Astrocyte of the hippocampus (primary cell): ENCODE data around the gene MOB2.

Experiments used
- DNase-seq: peaks from one replicate; pipeline ENCODE4 v3.0.0; 2011; ENCODE audit warnings: low read depth, low spot score

Gene MOB2

GRCh38 chr11:1486054-1486825, at the start of gene MOB2:
Gene MOB2 (minus strand): TSS chr11:1486779. CDS start chr11:1486556, 223 bp downstream.
- peak; percentile 50 for DNase-seq

- peak; percentile 55 for DNase-seq
These were observed 48.1 kb upstream of the MOB2 start for GRCh38 chr11:1534682-1535081.

- DNase-seq: no peak
These were observed 47.6 kb upstream of the MOB2 start for GRCh38 chr11:1534171-1534570.

GRCh38 chr11:1533342-1533725, 46.8 kb upstream of the MOB2 start:
- DNase-seq: no peak

GRCh38 chr11:1532606-1533341, 46.2 kb upstream of the MOB2 start:
- DNase-seq: peak; percentile 65

GRCh38 chr11:1532014-1532586, 45.5 kb upstream of the MOB2 start:
- peak; percentile 23 for DNase-seq

GRCh38 chr11:1531449-1532013, 45.0 kb upstream of the MOB2 start:
- no peak for DNase-seq

GRCh38 chr11:1530686-1531448, 44.3 kb upstream of the MOB2 start:
- no peak for DNase-seq

- DNase-seq: no peak
These were observed 43.2 kb upstream of the MOB2 start for GRCh38 chr11:1529774-1530173.

GRCh38 chr11:1529286-1529685, 42.7 kb upstream of the MOB2 start:
- DNase-seq: no peak

GRCh38 chr11:1528710-1529109, 42.1 kb upstream of the MOB2 start:
- DNase-seq: no peak

GRCh38 chr11:1526785-1527184, 40.2 kb upstream of the MOB2 start:
- DNase-seq: no peak

GRCh38 chr11:1523779-1524178, 37.2 kb upstream of the MOB2 start:
- DNase-seq: no peak

GRCh38 chr11:1523077-1523476, 36.5 kb upstream of the MOB2 start:
- no peak for DNase-seq

GRCh38 chr11:1522081-1522424, 35.5 kb upstream of the MOB2 start:
- no peak for DNase-seq

GRCh38 chr11:1521382-1522080, 35.0 kb upstream of the MOB2 start:
- no peak for DNase-seq

GRCh38 chr11:1520663-1521267, 34.2 kb upstream of the MOB2 start:
- DNase-seq: no peak

GRCh38 chr11:1520209-1520662, 33.7 kb upstream of the MOB2 start:
- DNase-seq: no peak

GRCh38 chr11:1519028-1520010, 32.7 kb upstream of the MOB2 start:
- DNase-seq: no peak
